RKO (cell line): Measurements from ENCODE around the gene SPNS3.

Experiments used
- DNase-seq: peaks from one replicate; pipeline ENCODE4 v3.0.0-alpha.2; 2016; ENCODE audit warnings: low spot score

SPNS3 gene

GRCh38 chr17:4508207-4508606, 74.5 kb downstream of the SPNS3 start:
- DNase-seq, result no peak

- DNase-seq, result no peak
Observed at GRCh38 chr17:4509401-4509800, 75.7 kb downstream of the SPNS3 start.

DNA sequence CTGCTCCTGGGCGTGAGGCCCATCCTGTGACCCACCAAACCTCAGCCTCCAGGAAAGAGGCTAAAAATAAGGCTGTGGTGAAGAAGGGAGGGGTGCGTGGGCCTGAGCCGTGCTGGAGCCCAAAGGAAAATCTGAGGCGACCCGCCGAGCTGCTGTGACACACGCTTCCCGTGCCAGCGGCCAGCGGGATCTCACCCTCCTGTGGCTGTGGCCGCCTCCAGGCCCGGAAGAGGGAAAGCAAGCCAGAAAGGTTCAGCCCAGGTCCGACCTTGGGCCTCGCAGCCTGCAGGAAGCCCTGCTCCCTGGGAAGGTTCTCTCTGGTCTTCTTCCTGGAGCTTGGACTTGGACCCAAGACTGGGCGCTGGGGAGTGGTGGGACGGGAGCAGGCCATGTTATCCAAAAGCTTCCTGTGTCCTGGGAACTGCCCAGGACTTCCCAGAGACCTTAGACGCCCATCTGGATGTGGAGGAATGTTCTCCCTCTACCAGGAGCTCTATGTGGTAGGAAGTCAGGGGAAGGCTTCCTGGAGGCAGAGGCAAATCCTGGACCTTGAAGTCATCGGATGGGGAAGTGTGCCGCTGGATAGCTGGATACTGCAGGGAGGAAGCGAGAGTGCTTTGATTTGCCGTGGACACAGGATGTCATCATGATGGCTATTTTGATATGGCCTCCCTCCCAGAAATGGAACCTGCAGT, 76.3 kb downstream of the SPNS3 start:
- DNase-seq, result no peak

DNA sequence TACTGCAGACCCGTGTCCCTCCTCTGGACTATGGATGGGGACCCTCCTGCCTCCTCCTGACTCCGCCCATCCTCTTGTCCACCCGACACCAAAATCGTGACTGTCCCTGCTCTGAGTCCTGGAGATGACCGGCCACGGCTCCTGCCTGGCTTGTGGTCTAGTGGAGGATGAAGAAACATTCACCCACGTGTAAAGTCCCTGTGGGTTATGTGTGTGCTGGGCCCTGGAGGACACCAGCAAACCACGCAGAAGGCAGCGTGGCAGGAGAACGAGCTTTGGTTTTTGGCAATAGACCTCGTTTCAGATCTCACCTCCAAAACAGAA, 76.8 kb downstream of the SPNS3 start:
- no peak for DNase-seq

DNA sequence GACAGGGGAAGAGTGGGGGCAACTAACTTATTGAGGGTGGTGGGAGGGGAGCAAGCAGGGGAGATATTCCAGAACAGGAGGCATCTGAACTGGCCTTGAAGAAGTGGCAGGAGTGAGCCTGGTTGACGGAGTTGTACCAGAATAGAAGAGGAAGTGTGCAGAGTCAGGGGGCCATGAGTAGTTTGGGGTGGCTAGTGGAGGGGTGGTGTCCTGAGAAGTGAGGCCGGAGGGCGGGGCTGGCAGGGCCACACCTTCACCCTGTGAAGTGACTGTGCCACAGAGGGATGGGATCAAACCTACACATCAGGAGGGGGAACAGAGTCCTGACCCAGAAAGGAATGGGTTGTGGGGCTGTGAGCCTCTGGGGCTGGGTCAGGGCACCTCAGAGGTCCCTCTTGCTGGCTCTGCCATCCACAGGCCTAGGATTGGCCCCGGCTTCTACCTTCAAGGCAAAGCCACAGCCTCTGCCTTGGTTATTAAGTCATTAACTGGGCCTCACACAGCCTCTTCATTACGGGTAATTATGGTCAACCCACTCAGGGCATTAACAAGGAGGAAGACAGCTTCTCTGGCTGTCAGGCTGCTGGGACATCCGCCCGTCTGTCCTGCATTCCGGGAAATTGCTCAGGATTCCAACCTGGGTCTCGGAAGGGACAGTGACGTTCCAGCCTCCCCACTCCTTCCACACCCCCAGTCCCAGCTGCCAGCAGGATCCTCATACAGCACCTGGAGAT, 77.6 kb downstream of the SPNS3 start:
- no peak for DNase-seq

DNA sequence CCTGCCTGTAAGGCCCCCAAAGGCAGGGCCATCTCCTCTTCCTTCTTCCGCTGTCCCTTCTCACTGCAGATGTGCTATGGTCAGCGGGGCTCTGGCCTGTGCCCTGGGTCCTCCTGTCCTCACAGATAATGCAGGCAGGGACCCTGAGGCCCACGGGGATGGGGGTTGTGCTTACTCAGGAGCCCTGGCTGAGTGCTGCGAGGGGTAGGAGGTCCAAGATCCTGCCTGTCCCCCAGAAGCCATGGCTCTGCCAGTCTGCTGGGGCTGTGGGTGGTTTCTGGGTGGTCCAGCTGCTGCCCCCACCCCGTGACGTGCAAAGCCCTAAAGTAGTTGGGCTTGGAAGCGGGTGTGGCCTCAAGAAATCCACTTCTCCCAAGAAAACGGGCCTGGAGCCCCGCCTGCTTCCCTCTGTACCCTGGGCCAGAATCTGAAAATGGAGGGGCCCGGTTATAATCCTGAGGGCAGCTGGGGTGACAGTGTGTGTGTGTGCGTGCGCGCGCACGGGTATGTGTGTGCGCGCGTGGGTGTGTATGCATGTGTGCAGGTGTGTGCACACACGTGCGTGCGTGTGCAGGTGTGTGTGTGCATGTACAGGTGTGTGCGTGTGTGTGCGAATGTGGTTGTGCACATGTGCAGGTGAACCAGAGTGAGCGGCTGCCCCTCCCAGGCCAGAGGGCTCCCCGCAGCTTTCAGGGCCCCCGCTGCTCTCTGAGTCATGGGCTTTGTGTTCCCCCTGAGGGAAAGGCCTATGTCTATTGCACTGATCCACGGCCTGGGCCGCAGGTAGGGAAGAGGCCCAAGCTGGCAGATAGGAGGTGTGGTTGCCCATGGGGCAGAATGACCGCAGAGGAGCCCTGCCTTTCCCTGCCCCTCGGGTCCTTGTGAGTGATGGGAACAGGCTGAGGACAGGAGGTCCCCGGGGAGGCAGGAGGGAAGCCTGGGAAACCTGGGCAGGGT, 78.7 kb downstream of the SPNS3 start:
- DNase-seq, result no peak

- DNase-seq, result no peak
Observed at GRCh38 chr17:4513113-4514032, 79.6 kb downstream of the SPNS3 start.

- no peak for DNase-seq
Observed at GRCh38 chr17:4514206-4514605, 80.5 kb downstream of the SPNS3 start.

- DNase-seq, result no peak
Observed at GRCh38 chr17:4514779-4515178, 81.0 kb downstream of the SPNS3 start.

GRCh38 chr17:4515501-4515900, 81.8 kb downstream of the SPNS3 start:
- no peak for DNase-seq

DNA sequence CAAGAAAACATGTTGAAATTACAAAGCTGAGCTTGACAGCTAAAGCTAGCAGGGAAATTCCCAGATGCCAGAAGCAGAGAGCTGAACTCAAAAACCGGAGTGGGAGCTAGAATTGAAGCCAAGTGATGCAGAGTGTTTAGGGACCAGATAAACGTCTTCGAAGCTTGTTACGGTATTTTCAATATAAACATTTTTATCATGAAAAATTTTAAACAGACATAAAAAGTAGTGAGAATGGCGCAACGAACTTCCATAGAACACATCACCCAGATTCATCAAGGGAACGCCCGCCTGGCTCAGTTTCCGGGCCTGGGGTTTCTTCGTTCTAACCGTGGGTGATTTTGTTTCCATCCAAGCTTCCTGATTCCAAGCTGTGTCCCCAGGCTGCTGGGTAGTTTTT, 83.0 kb downstream of the SPNS3 start:
- DNase-seq, result no peak

DNA sequence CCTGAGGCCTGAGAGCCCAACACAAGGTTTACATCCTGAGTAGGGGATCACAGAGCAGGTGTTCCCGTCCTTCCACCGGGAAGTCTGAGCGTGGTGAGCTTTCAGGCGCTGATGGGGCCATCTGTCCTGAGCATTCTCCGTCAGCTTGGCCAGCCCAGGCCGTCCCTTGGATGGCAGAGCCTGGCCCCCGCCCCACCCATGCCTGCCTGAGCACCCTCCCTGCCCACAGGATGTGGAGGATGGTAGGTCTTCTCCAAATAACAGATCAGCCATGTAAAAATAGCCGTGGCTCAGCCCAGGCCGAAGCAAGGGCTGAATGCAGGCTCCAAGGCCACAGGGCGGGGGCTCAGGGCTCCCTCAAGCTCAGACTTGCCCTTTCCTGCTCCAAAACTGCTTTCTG, 85.2 kb downstream of the SPNS3 start:
- DNase-seq, result no peak

- no peak for DNase-seq
Observed at GRCh38 chr17:4519361-4519788, 85.6 kb downstream of the SPNS3 start.

GRCh38 chr17:4520060-4520893, 86.5 kb downstream of the SPNS3 start:
- no peak for DNase-seq

GRCh38 chr17:4520894-4521600, 87.3 kb downstream of the SPNS3 start:
- DNase-seq, result no peak

DNA sequence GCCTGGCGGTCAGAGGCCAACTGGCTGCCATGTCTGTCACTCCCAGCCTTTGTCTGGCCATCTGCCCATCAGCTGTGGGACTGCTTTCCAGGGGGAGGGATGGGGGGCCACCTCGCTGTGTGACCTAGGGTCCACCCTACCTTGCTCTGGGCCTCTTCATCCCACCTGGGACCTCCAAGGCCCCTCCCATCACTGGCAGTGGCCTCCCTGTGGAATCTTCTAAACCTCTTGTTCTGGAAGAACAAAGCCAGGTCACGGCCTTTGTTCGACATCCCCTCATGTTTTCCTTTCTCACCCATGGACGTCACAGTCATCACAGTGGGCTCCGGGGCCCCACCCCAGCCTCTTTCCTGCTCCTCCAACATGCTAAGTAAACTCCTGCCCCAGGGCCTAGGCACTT, 88.9 kb downstream of the SPNS3 start:
- no peak for DNase-seq

DNA sequence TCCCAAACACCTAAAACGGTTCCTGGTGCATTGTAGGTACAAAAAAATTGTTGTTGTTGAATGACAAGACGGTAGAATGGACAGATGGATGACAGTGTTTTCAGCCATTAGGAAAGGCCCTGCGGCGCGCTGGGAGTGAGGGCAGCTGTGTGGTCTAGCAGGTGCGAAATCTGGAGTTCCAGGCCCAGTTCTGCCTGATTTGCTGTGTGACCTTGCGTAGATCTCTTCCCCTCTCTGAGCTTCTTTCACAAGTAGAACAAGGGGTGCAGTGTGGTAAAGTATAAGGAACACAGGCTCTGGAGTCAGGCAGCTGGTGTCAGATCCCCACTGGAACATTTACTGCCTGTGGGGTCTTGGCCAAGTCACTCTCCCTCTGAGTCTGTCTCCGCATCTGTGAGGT, 90.2 kb downstream of the SPNS3 start:
- no peak for DNase-seq

DNA sequence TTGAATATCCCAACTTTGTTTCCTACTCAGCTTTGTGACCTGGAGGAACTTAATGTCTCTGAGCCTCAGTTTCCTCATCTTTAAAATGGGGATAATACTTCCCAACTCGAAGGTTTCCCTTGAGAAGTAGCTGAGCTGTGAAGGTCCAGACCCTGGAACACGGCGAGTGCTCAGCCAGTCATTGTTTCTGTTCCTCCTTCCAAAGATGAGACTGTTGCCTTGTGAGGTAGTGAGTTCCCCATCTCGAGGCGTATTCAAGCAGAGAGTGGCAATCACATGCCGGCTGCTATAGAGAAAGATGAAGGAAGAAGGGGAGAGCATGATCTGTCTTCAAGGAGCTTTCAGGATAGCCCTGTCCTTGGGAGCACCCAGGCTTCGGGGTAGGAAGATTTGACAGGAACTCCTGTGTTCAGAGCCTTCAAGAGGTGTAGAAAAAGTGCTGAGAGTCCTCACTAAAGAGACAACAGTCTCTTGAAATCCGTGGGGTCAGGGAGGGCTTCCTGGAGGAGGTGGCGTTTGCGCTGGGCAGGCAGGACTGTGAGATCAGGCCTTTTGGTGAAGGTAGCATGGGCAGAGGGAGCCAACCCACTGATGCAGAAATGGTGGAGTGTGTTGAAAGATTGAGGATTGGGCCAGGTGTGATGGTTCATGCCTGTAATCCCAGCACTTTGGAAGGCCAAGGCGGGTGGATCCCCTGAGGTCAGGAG, 92.1 kb downstream of the SPNS3 start:
- DNase-seq, result no peak

- DNase-seq, result no peak
Observed at GRCh38 chr17:4527134-4527533, 93.4 kb downstream of the SPNS3 start.
